Hypothalamus (tissue), 51 donors: ENCODE data around the gene SYTL4.

Experiments used
- DNase-seq, 51 donors: peaks; one replicate each; lab custom pipeline; 2025; lab: John Stamatoyannopoulos, UW

The SYTL4 gene

DNA sequence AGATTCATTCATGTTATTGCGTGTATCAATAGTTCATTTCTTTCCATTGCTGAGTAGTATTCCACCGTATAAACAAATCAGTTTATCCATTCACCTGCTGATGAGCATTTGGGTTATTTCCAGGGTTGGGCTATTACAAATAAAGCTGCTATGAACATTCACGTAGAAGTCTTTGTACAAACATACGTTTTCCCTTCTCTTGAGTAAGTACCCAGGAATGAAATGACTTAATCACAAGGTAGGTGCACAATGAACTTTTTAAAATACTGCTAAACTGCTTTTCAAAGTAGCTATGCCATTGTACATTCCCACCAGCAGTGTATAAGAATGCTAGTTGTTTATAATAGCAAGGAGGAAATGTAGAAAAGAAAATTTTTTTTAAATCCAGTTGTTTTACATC, 35.9 kb downstream of the SYTL4 start:
- no peak for DNase-seq

DNA sequence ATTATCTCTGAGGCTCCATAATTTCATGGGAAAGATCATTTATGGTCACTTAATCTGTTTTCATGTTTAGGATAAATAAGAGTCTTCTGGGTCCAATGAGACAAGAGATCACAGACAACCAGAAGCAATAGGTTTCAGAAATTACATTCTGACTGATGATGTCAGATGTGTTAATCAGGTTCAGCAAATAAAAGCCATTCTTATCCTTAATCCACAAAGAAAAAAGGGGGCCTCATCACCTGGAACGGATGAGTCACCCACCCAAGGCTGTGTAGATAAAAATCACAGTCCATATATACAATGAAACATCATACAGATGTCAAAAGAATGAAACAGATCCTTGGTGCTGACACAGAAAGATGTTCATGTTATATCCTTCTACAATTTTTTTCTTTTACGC, 36.6 kb downstream of the SYTL4 start:
- DNase-seq, result no peak

DNA sequence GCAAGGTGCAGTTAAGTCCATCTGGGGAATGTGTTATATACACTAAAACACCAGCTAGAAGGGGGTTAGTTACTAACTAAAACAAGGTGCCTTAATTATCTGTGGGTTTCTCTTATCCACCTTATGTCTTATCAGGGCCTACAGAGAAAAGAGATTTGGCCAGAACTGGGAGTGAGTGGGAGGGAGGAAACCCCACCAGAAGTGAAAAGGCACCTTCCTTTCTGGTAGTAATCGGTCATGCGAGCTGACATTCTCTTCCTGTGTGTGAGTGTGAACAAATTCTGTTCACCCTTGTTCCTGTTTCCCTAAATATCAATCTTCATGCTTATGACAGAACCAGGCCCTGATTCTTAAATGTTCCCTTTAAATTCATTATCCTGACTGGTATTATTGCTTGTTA, 44.4 kb downstream of the SYTL4 start:
- DNase-seq, result no peak

DNA sequence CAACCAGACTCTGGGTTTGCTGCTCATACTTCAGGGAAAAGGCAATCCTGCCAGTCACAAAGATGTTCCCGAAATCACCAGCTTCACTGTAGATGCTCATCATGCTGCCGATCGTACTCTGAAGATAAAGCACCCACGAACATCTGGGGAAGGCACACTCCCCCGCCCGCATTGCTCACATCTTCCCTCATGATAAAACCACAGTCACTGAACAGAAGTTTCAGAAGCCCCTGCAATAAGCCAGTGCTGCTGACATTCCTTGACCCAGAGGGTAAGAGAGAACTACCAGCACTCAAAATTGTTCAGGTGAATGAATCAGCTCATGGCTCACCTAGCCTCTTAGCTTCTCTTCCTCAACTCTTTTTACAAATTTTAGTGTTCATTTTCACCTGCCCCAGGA, 44.8 kb downstream of the SYTL4 start:
- no peak for DNase-seq

GRCh38 chrX:100685997-100686305, 46.0 kb downstream of the SYTL4 start:
- DNase-seq, result no peak

GRCh38 chrX:100685284-100685996, 46.5 kb downstream of the SYTL4 start:
- DNase-seq, result peak in 43 of 51 donors; percentile 0 to 71 (median 13)

GRCh38 chrX:100682939-100683338, 49.0 kb downstream of the SYTL4 start:
- no peak for DNase-seq

DNA sequence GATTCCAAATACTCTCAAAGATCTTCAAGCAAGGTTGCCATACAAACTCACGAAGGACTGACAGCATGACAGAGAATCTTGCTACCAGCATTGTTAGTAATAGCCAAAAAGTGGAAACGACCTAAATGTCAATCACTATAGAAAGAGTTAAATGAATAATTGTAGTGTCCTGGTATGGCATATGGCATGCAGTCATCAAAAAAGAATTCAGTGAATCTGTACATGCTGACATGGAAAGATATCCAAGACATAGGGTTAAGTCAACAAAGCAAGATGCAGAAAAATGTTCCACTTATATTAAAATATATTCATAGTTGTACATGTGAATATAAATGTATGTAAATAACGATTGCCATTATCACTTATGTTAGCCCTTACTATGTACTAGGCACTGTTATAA, 50.3 kb downstream of the SYTL4 start:
- no peak for DNase-seq

DNA sequence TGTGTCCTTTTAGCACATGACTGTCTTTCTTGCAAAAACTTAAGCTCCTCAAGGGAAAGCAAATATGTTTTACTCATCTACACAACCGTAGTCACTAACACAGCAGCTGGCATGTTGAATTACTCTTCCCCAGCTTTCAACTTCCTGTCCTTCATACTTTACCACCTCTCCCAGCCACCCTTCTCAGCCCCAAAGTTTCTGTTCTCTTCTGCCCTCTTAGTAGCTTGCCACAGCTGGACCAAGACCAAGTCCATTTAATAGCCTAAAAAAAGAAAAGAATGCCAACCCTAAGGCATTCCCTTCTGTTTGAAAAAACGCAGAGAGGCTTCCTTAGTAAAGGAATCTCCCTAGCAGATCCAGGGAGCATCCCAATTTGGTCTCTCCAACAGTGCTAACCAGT, 51.2 kb downstream of the SYTL4 start:
- no peak for DNase-seq

GRCh38 chrX:100677611-100678181, 54.2 kb downstream of the SYTL4 start:
- DNase-seq, result no peak

- no peak for DNase-seq
Measured at GRCh38 chrX:100674705-100675104, 57.2 kb downstream of the SYTL4 start.

DNA sequence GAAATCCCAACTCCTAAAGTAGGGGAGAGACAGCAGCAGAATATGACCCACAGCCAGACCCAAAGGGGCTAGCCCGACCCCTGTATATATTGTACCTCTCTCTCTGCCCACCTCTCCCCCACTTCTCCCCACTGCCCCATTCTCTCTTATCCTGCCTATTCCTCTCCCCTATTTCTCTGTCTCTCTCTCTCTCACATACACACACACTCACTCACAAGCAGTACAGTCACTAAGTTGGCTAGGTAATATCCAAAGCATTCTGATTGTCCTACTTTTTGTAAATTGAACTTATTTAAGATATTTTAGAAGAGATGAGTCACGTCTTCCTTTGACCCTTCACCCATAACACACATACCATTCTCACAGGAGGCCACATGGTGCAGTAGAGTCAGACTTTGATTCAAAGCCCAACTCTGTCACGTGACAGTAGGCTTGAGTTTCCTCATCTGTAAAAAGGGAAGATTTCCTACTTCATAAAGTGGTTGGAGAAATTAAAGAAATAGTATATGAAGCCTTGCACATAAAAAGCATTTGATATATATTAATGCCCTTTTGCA, 58.4 kb downstream of the SYTL4 start:
- DNase-seq, result no peak

DNA sequence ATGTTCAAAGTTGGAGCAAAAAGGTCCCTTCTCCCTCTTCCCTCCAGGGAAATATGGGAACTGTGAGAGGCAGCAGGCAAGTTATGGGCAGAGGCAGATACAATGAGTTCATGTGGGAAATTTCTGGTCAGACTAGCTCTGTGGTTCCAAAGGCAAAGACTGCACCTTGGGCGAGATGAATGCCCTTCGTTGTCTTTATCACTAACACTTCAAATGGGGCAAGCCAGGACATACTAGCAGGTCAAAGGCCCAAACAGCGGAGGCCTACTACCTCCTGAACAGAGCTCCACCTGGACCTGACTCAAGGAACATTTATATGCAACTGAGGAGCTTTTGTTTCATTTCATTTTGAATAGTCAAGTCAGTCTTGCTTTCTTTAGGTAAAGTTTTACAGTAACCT, 59.0 kb downstream of the SYTL4 start:
- DNase-seq, result no peak

GRCh38 chrX:100663642-100664041, 68.3 kb downstream of the SYTL4 start:
- DNase-seq, result no peak

GRCh38 chrX:100662796-100663195, 69.1 kb downstream of the SYTL4 start:
- no peak for DNase-seq

GRCh38 chrX:100662170-100662569, 69.8 kb downstream of the SYTL4 start:
- DNase-seq, result no peak

GRCh38 chrX:100659431-100660137, 72.3 kb downstream of the SYTL4 start:
- DNase-seq, result no peak

DNA sequence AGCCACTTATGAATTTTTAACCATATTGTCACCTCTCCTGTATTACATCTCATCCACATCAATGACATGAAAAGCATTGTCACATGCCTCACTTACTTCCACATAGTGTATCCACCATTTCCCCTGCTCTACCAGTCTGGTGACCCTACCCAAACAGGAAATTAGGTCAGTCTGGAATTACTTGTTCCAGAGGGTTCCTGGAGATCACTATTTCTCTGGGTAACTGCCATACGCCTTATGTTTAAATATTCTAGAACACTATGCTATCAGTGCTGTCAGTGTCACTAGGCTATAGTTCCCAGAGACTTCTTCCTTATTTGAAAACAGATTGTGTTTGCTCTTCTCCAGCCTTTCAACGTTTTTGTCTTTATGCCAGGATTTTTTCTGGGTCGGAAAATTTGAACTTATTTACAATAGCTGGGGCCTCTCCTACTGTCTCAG, 73.0 kb downstream of the SYTL4 start:
- no peak for DNase-seq

- no peak for DNase-seq
Measured at GRCh38 chrX:100654261-100654660, 77.7 kb downstream of the SYTL4 start.

GRCh38 chrX:100652266-100652665, 79.7 kb downstream of the SYTL4 start:
- no peak for DNase-seq

DNA sequence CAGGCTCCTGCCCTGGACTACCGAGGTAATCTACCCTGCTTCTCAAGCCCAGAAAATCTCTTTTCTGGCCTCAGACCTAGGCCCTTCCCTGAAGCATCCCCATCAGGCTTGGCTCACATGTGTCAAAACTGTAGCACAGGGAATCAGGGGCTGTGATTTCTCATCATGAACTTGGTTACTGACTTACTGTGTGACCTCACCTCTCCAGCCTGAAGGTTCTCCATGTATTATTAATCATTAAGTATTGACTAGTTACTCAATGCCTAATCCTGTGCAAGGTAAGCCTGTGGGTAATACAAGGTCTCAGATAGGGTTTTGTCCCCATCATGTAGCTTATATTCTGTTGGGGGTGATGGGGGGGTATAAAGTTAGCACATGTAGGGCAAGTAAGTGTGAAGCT, 81.1 kb downstream of the SYTL4 start:
- DNase-seq, result no peak
